HG02571 (cell line): Measurements from ENCODE around the gene NFKBIE.
"Not testable (repeated sequence)": the region's sequence is repeated elsewhere in the genome, so short reads cannot be mapped to it uniquely, and the experiment has no call there.

Experiments
- ATAC-seq: cut with Tn5 transposase; IDR thresholded peaks from one replicate; pipeline ENCODE4 v1.9.1; 2021; ENCODE audit warnings: mild to moderate bottlenecking, moderate library complexity; ENCODE audit not compliant: unreplicated experiment

Gene NFKBIE

GRCh38 chr6:44247338-44248302 is 17.7 kb downstream of the NFKBIE start:
- ATAC-seq: peak; percentile 23

DNA sequence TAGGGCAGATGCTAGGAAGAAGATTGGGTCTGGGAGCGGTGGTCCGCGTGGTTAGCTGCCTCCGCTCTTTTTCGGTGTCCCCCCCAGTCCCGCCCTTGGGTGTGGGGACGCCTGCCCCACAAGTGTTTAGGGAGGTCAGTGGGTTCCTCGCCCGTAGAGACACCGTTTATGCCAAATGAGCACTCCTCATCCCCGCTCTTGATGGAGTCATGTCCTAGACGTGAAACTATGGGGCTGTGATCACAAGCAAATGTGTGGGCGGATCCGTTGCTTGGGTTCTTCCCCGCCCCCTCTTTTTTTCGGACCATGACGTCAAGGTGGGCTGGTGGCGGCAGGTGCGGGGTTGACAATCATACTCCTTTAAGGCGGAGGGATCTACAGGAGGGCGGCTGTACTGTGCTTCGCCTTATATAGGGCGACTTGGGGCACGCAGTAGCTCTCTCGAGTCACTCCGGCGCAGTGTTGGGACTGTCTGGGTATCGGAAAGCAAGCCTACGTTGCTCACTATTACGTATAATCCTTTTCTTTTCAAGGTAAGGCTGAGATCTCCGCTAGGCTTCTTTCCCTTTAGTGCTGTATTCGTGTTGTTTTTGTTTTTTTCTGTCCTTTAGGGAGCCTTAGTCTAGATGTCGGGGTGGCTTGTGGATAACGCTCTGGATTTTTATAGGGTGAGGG is 18.6 kb downstream of the NFKBIE start, which contains the start of gene HSP90AB1:
HSP90AB1 (plus strand) TSS at position 439 of the 675 bp plus-strand sequence. CDS start 1,529 bp downstream, outside the sequence.
- peak; percentile 61 for ATAC-seq

DNA sequence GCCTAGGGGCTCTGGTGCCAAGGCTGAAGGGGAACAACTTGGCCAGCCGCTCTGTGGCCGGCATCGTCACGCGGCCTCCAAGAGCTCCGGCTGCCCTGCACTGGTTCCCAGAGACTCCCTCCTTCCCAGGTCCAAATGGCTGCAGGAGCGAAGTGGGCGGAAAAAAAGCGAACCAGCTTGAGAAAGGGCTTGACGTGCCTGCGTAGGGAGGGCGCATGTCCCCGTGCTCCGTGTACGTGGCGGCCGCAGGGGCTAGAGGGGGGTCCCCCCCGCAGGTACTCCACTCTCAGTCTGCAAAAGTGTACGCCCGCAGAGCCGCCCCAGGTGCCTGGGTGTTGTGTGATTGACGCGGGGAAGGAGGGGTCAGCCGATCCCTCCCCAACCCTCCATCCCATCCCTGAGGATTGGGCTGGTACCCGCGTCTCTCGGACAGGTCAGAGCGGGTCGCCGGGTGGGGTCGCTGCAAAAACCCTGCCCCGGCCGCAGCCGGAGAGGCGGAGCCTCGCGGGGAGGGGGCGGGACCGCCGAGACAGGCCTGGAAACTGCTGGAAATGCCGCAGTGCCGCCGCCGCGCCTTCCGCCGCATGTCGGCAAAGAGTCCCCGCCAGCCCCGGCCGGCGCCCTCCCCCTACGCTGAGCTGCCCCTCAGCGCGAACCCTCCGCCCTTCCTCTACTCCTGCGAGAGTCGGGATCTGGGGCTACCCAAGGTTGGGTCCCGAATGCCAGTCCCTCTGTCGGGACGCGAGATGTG is 19.3 kb downstream of the NFKBIE start:
- ATAC-seq: peak; percentile 49

DNA sequence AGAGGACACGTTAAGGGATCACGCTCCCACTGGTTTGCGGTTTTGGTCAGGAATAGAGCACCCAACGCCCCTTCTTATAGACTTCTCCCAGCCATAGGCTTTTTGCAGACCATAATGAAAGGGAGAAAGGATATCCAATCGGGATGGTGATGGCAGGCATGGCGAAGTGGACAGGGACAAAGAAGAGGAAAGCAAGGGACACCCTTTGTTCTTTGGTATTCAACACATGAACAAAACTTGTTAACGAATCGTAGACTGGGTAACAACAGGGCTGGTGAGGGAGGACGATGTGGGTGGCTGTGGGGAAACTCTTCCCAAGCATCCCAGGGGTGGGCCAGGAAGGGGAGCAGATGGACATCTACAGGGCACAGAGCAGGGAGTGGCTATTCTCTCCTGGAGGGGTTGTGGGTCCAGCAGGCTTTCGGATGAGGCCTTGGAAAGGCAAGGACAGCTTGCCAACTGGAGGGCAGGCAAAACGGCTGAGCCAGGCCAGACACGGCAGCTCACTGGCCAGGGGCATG is 19.9 kb downstream of the NFKBIE start:
- ATAC-seq: no peak

DNA sequence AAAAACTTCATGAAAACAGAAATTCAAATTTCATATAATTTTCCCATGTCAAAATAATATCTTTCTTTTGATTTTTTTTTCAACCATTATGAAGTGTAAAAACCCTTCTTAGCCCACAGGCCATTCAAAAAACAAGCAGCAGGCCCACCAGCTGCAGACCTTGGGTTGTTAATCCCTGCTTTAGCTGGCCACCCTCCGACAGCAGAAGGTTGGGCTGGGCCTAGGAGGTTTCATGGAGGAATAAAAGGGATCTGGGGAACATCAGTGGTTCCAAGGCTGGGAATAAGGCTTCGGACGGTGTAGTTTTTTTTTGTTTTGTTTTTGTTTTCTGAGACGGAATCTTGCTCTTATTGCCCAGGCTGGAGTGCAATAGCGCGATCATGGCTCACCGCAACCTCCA is 22.0 kb downstream of the NFKBIE start:
- no peak for ATAC-seq

DNA sequence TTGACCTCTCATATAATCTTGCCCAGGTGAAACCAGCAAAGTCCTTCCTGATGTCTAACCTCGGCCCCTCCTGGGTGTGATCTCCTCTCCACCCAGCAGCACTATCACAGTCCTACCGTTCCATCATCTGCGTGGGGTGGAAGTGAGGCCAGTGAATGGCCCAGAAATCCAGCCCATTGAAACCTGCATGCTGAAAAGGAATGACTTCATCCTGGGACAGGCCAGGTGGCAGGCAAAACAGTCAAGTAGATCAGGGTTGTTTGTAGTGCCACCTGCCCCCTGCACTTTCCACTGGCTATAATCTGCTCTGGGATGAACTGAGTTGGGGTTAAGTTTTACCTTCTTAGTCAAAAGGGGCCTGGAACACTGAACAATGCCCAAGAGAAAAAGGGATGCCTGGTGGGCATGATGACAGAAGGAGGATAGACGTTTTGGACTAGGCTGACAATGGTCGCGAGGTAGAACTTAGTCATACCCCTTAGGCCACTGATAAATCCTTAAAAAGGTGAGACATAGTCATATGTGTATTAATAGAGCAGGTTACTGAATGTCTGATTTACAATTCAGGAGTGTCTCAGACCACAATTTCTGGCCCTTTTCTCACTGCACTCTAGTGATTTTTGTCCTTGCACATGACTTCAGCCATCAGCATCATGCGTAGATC is 26.5 kb downstream of the NFKBIE start:
- no peak for ATAC-seq

- ATAC-seq: peak; percentile 80
Observed at GRCh38 chr6:44237813-44238433, 27.4 kb downstream of the NFKBIE start.

DNA sequence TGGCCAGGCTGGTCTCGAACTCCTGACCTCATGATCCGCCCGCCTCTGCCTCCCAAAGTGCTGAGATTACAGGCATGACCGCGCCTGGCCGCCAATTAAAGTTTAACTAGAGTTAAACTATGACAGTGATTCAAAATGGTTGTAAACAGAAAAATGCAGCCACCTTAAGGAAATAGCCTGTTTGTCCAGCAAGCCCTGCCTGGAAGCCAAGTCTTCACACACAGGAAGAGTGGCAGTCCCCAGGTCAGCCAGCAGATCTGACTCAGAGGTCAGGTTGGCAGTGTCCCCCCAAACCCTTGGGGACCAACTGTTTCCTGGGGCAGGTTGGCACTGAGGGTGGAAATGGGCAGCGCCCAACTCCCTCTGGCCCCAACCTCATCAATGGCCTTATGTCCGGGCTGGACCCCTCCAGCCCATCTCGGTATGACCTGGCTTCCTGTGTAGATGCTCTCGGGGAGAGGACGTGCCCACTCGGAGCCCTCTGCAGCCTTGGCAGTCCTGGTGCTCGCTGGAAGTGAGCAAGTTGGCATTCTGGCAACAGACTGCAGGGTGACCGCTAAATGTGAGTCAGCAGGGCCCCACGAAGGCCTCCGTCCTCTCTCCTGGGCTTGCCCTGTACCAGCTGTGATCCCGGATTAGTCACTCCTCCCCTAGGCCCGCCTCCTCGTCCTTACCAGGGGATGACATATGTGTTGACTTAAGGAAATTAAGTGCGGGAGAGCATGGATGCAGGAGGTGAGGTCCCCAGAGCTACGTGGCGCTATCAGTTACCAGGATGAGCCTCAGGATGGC is 28.1 kb downstream of the NFKBIE start:
- peak; percentile 68 for ATAC-seq

GRCh38 chr6:44235891-44236516 is 29.3 kb downstream of the NFKBIE start:
- no peak for ATAC-seq

- no peak for ATAC-seq
Observed at GRCh38 chr6:44235269-44235668, 30.1 kb downstream of the NFKBIE start.

DNA sequence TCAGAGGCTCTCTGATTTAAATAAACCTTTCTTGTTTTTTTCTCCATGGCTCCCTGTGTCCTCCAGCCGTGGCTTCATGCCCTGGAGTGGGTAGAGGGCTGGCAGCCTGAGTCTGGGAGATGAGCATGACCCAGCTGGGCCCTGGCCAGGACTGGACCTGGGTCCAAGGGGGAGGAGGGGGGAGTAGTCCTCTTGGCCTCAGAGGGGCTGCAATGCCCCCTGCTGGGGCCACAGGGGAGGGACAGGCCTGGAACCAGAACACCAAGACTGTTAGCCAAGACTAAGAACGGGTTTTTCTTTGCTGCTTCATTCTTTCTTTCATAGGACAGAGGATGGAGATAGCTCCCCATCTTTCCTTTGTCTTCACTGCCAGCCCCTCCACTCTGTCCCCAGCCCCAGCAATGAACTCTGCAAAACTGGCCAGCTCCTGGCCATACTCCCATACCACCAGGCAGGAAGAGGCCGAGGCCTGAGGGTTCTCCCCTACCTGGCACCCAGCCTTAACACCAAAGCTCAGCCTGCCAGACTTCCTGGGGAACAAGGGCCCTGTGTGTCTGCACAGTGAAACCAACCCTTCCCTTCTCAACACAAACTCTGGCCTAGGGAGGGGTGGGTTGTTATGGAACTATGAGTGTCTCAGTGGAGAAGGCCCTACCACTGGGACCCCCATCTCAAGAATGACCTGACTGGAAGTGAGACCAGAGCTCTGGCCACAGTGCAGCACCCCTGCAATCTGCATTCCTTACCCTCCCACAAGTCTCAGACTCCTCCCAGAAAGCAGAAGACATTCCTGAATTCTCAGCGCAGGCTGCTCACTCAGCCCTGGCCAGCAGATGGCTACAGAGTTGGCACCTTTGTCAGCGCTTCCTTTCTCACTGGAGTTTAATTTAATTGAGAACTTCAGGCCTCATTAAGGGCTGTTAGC is 31.0 kb downstream of the NFKBIE start:
- no peak for ATAC-seq

- ATAC-seq: no peak
Observed at GRCh38 chr6:44233567-44234100, 31.7 kb downstream of the NFKBIE start.

GRCh38 chr6:44232676-44233566 is 32.4 kb downstream of the NFKBIE start:
- ATAC-seq: no peak

DNA sequence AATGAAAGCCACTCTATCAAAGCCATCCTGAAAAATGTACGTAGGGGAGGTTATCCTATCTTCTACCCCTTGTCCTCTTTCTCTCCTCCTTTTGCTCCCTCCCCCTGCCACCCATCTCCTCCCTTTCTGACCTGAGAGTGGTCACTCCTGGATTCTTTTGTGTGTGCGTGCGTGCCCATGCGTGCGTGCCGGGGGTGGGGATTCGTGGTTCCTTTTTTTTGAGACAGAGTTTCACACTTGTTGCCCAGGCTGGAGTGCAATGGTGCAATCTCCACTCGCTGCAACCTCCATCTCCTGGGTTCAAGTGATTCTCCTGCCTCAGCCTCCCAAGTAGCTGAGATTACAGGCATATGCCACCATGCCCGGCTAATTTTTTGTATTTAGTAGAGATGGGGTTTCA is 33.9 kb downstream of the NFKBIE start:
- not testable (repeated sequence) for ATAC-seq

GRCh38 chr6:44230034-44230675 is 35.2 kb downstream of the NFKBIE start:
- ATAC-seq: no peak
